ENCODE data around the gene RERE.
A peak's percentile ranks its signal among the peaks of the same experiment; 100 is the strongest.
"Not testable (repeated sequence)": the region's sequence is repeated elsewhere in the genome, so short reads cannot be mapped to it uniquely, and the experiment has no call there.

The RERE gene

DNA sequence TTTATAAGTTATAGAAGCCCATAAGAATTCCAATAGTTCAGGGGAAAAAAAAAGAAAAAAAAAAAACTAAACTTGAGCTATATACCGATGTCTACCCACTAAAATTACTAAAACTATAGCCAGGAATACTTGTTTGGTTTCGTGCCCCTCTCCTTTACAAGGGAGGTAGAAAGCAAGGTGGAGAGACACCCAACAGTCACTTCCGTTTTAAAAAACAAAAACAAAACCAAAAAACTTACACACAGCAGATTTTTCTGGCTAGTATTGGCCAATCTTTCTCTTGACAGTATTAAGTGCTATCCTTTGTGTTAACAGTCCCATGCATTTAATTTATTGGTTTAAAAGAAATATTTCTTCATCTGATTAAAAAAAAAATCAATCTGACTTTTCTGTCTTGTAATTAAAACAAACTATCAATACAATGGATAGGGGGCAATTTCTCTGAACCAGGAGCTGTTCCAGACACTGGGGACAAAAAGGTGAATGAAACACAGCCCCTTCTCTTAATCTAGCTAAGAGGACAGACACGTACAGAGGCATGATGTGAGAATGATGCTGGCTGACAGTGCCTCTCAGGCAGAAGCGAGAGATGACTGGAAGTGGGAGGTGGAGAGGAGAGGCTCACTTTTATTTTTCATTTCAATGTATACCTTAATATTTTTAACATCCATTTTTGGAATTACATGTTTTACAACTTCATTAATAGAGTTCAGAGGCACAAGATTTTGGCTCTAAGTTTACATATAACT lies 214.8 kb downstream of the RERE start:
- DNase-seq (ENCODE audit: low spot score) = no peak

DNA sequence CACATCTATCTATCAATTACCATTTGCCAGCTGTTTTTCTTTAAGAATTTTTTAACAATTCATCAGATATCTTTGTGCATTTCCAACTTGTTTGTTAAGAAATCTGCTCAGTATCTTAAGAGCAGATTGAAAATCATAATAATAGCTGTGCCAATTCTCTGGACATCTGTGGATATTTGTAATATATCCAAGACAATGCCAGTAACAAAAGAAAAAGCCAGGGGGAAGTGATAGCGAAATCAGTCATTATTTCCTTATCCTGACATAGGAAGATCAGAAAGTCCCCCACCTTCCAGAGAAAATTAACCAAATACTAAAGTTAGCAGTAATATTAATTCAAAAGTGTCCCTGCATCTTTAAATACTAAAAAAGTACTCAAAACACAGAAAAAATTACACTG lies 217.1 kb downstream of the RERE start:
- no peak for DNase-seq (ENCODE audit: low spot score)

DNA sequence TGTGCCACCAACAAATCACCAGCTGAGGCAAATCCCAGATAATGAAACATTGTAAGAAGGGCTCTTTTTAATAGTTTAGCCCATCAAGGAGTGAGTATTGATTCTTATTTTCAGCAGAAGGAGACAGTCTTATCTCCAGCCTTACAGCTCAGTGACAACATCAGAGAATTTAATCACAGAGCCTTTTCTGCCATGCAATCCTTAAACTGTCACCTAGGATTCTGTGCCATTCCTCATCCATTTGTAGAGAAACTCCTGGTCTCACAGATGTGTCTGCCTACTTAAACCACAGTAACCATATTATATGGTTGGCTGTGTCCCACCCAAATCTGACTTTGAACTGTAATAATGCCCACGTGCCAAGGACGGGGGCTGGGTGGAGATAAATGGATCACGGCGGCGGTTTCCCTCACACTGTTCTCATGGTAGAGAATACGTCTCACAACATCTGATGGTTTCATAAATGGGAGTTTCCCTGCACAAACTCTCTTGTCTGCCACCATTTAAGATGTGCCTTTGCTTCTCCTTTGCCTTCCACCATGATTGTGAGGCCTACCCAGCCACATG lies 217.7 kb downstream of the RERE start:
- DNase-seq (ENCODE audit: low spot score) = no peak

DNA sequence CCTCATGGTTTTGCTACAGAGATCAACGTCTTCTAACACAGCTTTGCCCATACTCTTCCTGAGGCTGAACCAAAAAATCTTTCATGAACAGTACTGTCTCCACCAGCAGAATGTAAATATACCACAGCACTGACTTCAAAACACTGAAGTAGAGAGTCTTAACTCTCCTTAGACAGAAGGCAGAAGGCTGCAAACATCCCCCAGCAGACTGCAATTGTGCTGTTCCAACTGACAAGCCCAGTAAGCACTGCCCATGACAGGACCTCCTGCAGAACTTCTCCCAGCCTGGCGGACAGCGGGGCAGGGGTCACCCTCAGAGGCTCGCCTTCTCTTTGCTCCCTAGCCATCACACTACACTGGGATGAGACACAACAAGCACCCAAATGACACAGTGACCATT lies 218.7 kb downstream of the RERE start:
- no peak for DNase-seq (ENCODE audit: low spot score)

DNA sequence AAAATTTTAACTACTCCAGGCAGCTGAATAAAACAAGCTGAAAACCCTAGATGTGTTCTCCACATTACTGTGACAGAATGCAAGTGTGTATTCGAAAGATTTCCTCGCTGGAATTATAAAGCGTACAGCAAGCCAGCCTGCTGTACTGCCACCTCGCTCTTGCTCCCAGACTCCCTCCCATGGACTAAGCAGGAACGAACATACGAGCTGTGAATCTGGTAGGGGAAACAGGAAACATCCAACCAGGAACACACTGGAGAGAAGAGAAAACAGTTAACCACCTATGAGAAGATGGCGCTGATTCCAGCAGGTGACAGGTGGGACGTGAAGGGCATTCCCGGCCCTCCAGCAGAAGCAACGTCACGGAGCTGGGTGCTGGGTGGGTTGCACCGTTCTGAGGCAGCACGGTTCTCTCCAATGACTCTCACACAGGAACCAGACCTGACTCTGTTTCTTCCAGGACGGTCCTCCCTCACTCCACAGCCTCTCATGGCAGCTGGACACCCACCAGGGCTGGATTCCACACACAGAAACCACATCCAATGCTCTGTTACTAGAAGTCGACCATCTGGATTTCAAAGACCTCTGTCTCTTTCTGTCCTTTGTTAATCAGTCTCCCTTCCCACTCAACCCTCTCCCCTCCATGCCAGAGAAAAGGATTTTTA lies 219.2 kb downstream of the RERE start:
- DNase-seq (ENCODE audit: low spot score) = peak; percentile 79

DNA sequence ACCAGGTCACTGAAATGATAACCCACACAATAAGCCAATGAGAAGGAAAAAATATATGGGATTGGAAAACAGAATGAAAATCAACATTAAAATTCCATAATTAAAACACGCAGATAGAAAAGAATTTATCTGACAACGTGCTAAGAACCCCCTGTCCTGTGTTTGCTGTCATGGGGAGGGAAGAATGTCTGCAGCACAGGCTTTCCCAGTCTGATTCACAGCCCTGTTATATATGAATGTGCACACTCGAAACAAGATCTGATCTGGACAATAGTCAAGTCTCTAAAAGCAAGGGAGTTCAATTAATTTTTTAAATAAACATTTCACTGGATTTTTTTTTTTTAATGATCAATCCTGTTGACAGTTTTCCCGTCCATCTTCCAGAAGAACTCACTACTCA lies 220.0 kb downstream of the RERE start:
- DNase-seq (ENCODE audit: low spot score) = peak; percentile 50

DNA sequence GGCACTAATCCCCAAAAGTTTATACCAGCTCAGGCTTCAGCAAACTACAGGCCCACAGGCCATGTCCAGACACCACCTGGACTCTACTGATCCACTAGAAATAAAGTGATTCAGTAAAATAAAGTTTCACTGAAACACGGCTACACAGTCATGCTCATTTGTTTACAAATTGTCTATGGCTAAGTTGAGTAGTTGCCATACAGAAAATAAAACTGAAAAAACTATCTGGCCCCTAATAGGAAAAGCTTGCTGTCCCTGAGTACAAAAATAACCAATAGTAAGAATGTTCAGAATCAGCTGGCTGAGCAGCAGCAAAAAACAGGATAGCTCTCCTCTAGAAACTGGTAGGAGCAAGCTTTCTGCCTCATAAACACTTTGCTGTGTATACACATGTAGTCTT lies 221.5 kb downstream of the RERE start:
- DNase-seq (ENCODE audit: low spot score) = no peak

DNA sequence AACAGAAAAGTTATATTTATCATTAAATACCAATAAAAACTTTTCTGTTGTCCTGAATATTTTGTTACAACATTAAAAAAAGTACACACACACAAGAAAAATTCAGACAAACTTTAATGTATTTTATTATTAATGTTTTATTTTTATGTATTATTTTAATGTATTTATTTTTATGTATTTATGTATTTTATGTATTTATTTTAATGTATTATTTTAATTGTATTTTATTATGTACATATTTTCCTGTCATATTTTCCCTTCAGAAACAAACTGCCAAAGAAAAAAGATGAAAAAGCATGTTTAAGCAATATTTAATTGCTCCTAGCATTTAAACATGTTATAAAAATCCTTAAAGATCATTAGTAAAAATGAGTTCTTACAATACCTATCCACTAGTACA lies 222.1 kb downstream of the RERE start:
- DNase-seq (ENCODE audit: low spot score) = no peak

DNA sequence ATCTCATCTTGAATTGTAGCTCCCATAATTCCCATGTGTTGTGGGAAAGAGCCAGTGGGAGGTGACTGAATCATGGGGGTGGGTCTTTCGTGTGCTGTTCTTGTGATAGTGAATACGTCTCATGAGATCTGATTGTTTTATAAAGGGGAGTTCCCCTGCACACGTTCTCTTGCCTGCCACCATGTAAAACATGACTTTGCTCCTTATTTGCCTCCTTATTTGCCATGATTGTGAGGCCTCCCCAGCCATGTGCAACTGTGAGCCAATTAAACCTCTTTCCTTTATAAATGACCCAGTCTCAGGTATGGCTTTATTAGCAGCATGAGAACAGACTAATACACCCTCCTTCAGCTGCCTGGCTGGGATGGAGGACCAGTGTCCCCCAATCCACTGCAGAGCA lies 224.1 kb downstream of the RERE start:
- DNase-seq (ENCODE audit: low spot score) = not testable (repeated sequence)

DNA sequence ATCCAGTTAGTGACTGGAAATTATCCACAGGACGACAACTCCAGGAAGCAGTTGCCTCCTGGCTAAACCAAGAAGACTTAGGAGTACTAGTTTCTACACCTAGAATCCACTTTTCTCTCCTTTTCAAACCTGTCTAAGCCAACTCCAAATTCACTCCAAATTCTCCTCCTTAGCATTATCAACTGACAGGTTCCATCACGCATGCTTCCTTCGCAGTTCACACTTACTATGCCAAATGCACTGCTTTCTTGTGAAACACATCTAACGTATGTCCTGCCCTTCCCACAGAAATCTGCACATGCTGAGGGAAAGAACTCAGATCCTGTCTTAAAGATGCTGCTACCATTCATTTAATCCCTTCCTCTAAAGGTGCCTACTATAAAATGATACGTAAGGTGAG lies 225.9 kb downstream of the RERE start:
- DNase-seq (ENCODE audit: low spot score) = no peak

DNA sequence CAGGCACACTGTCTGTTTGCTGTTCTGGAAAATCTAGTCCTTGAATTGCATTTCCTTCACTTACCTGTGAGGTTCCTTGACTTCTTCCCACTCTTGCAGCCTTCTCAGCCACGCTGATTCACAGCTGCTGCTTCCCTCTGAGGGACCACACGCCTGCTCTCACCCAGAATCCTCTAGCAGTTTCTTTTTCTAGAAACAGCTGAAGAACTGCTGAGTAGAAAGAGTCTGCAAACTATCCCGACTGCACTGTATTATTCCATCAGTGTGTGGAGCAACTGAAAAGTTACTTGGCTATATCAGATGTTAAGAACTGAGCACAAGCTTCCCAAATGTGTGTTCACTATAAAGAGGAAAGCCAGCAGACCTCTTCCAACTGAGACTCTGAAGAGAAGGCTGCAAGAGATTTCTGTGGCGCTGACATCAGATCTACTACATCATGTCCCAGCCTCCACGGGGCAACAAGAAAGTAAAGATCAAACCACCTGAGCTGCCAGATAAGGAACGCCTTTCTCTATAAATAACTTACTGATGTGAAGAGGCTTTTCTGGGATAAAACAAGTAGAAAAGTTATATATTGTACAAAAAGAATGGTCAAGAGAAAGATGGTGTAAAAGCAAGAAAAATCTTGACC lies 226.6 kb downstream of the RERE start:
- peak; percentile 51 for DNase-seq (ENCODE audit: low spot score)

DNA sequence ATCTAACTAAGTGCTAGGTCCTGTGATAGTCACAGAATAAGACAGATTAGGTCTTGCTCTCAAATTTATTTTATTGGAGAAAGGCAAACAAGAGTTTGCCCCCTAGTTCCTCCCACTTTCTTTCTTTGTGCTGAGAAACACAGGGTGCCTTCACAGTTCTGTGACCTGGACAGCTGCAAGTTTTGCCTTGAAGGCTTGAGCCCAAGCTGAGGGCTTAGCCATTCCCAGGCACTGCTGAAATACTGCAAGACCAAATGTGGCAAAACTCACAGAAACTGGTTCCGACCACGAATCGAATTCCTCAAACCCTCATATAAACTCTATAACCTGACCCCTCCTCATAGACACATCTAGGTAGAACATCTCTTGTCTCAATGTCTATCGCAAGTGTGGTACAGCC lies 227.9 kb downstream of the RERE start:
- no peak for DNase-seq (ENCODE audit: low spot score)

DNA sequence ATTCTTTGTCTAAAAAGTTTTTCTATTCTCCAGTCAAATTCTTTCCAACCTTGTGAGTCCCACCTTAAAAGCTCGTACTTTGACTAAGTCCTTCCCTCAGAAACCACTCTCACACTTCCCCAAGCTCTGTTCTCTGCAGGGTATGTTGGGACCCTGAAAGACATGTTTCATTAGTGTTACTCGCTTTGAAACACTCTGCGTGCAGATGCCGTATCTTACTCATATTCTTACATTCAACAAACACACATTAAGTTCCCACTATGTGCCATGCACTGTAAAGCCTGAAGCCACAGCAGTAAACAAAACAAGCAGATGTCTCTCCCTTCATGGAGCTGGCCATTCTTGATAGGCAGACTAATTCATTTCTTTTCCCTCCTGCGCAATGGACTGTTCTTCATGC lies 229.7 kb downstream of the RERE start:
- DNase-seq (ENCODE audit: low spot score) = no peak

DNA sequence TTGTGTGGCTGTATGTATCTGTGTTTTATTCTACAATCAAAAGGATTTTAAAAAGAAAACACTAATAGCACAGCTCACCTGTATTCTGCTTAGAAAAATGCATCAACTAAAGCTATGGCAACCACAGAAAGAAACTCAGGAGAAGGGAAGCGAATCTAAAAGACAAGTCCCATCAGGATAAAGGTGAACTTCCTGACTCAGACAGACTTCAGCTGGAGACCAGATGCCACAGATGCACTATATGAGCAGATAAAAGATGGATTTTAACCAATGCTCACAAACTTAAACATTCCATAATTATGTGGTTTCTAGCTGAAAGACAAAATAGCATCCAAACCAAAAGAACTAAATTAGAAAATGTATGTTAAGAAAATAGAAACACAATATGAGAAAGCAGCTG lies 231.0 kb downstream of the RERE start:
- DNase-seq (ENCODE audit: low spot score) = no peak

DNA sequence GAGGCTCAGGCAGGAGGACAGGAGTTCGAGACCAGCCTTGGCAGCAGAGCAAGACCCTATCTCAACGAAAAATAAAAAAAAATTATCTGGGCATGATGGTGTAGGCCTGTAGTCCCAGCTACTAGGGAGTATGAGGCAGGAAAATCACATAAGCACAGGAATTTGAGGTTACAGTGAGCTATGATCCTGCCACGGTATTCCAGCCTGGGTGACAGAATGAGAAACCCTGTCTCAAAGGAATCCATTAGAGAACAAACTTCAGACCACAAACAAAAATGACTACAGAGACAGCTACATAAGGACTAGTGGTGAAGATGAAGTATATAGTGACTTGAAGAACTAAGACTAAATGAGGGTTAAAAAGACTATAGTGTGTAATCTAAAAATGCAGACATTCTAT lies 233.1 kb downstream of the RERE start:
- DNase-seq (ENCODE audit: low spot score) = no peak

DNA sequence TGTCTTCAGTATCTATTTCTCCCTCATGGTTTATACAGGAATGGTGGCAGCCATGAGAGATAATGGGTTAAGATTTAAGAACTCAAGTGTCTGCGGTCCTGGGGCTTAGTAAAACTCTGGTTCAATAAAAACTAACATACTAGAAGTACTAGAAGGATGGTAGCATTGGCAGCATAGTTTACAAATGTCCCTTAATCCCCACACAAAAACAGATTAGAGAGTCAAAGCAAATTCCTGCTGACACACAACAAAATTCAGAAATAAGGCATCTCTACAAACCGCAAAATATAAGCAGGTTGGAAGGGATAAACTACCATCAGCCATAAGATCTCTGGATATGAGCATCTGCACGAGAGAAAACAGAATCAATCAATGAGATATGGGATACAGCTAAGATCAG lies 234.4 kb downstream of the RERE start:
- DNase-seq (ENCODE audit: low spot score) = no peak

DNA sequence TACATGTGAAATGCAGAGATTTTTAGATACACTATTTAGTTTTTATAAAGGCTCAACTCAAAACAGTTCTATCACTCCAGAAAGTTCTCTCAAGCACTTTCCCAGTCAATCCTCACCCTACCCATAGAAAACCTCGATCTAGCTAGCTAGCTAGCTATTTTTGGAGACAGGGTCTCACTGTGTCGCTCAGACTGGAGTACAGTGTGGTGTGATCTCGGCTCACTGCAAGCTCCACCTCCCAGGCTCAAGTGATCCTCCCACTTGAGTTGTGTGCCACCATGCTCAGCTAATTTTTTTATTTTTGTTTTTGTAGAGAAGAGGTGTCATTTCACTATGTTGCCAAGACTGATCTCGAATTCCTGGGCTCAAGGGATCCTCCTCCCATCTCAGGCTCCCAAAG lies 236.9 kb downstream of the RERE start:
- DNase-seq (ENCODE audit: low spot score) = no peak

DNA sequence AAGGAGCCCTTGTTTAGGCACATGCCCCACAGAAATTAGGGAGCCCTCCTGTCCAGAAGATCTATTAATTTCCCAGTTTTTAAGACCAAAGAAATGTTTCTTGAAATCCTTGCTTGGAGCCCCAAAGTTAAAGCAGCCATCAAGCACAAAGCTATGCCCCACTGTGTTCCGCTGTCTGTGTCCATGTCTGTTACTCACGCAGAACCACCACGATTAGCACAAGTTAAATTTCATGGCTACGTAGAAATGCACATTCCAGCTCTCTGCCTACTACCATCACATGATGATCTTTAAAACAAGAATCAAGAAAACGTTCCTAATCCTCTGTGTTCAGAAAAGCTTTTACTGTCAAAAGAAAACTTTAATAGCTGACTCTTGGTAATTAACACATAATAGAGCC lies 238.5 kb downstream of the RERE start:
- DNase-seq (ENCODE audit: low spot score) = no peak

DNA sequence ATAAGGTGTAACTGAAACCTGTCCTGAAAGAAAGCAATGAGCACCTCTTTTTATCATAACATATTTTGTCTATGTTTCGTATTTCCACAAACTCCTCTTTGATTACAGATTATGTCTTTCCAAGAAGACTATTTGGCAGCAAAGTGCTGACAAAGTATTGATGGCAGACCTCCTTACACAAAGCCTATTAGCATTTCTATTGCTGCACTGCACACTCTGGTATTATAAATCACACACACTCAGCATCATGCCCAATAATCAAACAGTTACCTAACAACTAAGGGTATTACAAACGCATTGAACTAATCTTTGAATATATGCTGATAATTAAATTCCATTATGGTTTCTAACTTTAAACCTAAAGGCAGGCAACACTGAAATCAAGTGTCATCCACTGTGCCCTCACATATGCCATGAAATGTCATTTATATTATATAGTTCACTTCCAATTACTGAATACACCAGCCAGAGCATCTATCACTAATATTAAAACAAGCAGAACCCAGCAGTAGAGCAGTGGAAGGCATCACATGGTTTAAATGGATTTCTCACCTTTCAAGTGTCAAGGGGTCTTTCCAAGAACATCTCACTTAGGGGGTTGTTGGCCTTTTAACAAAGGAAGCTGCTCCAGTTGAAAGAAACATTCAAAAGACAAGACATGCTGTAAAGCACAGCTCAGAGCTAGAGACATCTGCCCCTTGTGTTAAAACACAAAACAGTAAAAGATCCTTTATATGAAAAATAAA lies 239.1 kb downstream of the RERE start:
- DNase-seq (ENCODE audit: low spot score) = no peak

DNA sequence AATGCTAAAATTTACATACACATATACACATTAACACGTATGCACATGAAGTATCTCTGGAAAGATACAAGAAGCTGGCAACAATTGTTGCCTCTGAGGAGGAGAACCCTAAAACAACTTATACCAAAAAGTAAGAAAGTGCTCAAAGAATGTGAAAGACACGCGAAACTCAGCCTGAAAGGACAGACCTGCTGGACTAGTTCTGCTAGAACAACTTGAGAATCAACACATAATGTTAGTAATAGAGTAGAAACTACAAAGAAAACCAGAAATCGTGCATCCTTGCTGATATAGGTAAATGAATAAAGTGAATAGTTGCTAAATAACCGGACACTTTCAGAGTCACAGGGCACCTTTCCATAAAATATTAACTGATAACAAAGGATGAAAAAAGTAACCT lies 242.5 kb downstream of the RERE start:
- DNase-seq (ENCODE audit: low spot score) = no peak

DNA sequence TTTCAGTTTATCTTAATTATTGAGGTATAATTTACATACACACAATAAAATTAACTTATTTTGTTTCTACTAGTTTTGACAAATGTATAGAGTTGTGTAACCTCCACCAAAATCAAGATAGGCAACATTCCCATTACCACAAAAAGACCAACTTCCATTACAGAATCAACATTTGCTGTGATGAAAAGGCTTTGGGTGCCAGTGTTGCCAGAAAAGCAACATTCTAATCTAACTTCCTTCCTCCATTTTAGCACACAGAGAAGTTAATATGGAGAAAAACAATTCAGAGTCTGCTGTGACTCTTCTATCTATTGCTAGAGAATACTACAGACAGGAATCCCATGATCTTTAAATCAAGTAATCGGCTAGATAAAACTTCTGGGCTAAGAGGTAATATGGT lies 245.3 kb downstream of the RERE start:
- no peak for DNase-seq (ENCODE audit: low spot score)

DNA sequence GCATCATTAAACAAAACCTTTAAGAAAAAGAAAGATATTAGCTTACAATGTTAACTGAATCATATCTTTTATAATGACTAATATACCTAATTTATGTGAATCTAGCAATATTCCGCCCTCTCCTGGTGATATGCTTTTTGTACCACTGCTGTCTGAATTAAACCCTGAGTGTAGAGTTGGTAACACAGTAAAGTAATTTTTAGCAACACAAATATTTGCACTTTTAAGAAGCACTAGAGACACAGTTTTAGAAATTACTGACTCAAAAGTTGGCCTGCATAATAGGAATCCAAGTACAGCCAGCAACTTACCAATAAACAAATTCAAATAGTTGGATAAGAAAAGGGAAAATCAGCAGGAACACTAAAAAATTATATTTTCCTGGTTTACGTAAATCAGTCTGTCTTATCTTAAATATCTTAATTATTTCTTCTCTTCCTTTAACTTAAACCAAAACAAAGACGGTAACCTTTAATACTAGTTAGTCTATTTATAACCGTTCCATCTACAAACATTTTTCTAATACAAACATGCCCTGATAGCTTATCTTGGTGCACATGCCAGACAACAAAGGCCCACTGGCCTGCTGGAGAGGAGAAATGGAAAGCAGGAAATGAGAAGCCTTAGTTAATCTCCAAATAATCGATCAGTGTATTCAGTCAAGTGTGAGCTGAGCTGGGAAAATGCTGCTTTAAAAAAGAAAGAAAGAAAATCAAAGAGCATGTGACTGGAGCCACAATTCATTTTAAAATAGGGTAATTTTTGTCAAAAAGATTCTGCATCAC lies 246.0 kb downstream of the RERE start:
- peak; percentile 31 for DNase-seq (ENCODE audit: low spot score)

Measured in AG20443 (cell line).